Right lung (tissue), 5 donors: ENCODE measurements around the gene DAGLA. TPM values are rescaled to one million over a fixed set of nuclear protein-coding genes. Genes with fewer than 3 reads are reported as not detected.

Source experiments
- DNase-seq, 2 donors: peaks; one replicate each; pipeline ENCODE4 v3.0.0-alpha.2; 2013
- polyA plus RNA-seq, 5 donors: library from polyadenylated mRNA; unstranded; fragments of 120-200 nt; gene quantifications; one replicate each; pipeline versions ENCODE4 v1.2.1 to v1.2.3, GENCODE V29; 2013; ENCODE audit warnings: inconsistent platforms in 1 of 5, low replicate concordance in 1 of 5; ENCODE audit not compliant: insufficient read length in 5 of 5, insufficient read depth in 1 of 5

DAGLA gene
- polyA plus RNA-seq, 5 donors: 1.9 to 3.9 (median 2.7) TPM

GRCh38 chr11:61709572-61709971, 29.4 kb downstream of the DAGLA start:
- DNase-seq: no peak

GRCh38 chr11:61710019-61710418, 29.8 kb downstream of the DAGLA start:
- no peak for DNase-seq

GRCh38 chr11:61711037-61711436, 30.8 kb downstream of the DAGLA start:
- no peak for DNase-seq

GRCh38 chr11:61711498-61711897, 31.3 kb downstream of the DAGLA start:
- DNase-seq: no peak

- no peak for DNase-seq
Observed at GRCh38 chr11:61712314-61712713, 32.1 kb downstream of the DAGLA start.

GRCh38 chr11:61712846-61713245, 32.7 kb downstream of the DAGLA start:
- no peak for DNase-seq

- no peak for DNase-seq
Observed at GRCh38 chr11:61713464-61713863, 33.3 kb downstream of the DAGLA start.

GRCh38 chr11:61713906-61714305, 33.7 kb downstream of the DAGLA start:
- DNase-seq: no peak

GRCh38 chr11:61714316-61714715, 34.1 kb downstream of the DAGLA start:
- DNase-seq: no peak

- DNase-seq: no peak
Observed at GRCh38 chr11:61714916-61715315, 34.7 kb downstream of the DAGLA start.

GRCh38 chr11:61715867-61716266, 35.7 kb downstream of the DAGLA start:
- DNase-seq: no peak

GRCh38 chr11:61716478-61717285, 36.5 kb downstream of the DAGLA start:
- DNase-seq: no peak

GRCh38 chr11:61717286-61718033, 37.3 kb downstream of the DAGLA start:
- no peak for DNase-seq

GRCh38 chr11:61718046-61718531, 37.9 kb downstream of the DAGLA start:
- DNase-seq: no peak

GRCh38 chr11:61718621-61719302, 38.6 kb downstream of the DAGLA start:
- DNase-seq: peak; percentile 75 to 81

GRCh38 chr11:61719978-61720377, 39.8 kb downstream of the DAGLA start:
- no peak for DNase-seq

GRCh38 chr11:61720597-61720996, 40.4 kb downstream of the DAGLA start:
- DNase-seq: no peak

GRCh38 chr11:61724437-61724836, 44.2 kb downstream of the DAGLA start:
- DNase-seq: no peak

GRCh38 chr11:61725781-61726231, 45.6 kb downstream of the DAGLA start:
- no peak for DNase-seq

- DNase-seq: no peak
Observed at GRCh38 chr11:61726775-61727174, 46.6 kb downstream of the DAGLA start.

GRCh38 chr11:61727401-61727811, 47.2 kb downstream of the DAGLA start:
- DNase-seq: no peak
